HepG2 (cell line): ENCODE measurements around the gene DCAF6. TPM values are rescaled to one million over a fixed set of nuclear protein-coding genes. Genes with fewer than 3 reads are reported as not detected.

Source experiments
- ATF7 ChIP-seq, 2 experiments: fragments of 450-650 bp in 1 of 2; sonication (generic) in 1 of 2; formaldehyde crosslinking in 1 of 2; IDR thresholded peaks; 2 replicates each; pipeline versions ENCODE4 v1.4.0 to v1.6.1; 2016 to 2020; ENCODE audit warnings: antibody characterized with exemption in 1 of 2, mild to moderate bottlenecking in 1 of 2, missing genetic modification reagents in 1 of 2
- GATAD2A ChIP-seq: IDR thresholded peaks from 2 replicates; pipeline ENCODE4 v1.6.1; 2016
- HOXA3 ChIP-seq: sonication (generic); formaldehyde crosslinking; IDR thresholded peaks from 2 replicates; pipeline ENCODE4 v1.5.0; 2020; ENCODE audit warnings: missing genetic modification reagents
- JARID2 ChIP-seq: sonication (generic); formaldehyde crosslinking; IDR thresholded peaks from 2 replicates; pipeline ENCODE4 v1.8.1; 2023; ENCODE audit warnings: missing genetic modification reagents, inconsistent platforms; ENCODE audit not compliant: insufficient replicate concordance
- KLF12 ChIP-seq: sonication (generic); formaldehyde crosslinking; IDR thresholded peaks from 2 replicates; pipeline ENCODE4 v1.4.0; 2020; ENCODE audit warnings: missing genetic modification reagents, borderline replicate concordance
- MED8 ChIP-seq: sonication (generic); formaldehyde crosslinking; IDR thresholded peaks from 2 replicates; pipeline ENCODE4 v1.8.1; 2023; ENCODE audit warnings: mild to moderate bottlenecking, missing genetic modification reagents; ENCODE audit not compliant: insufficient replicate concordance
- MEIS2 ChIP-seq: sonication (generic); formaldehyde crosslinking; IDR thresholded peaks from 2 replicates; pipeline ENCODE4 v1.9.0; 2021; ENCODE audit warnings: mild to moderate bottlenecking, missing genetic modification reagents
- MTF1 ChIP-seq: sonication (generic); formaldehyde crosslinking; IDR thresholded peaks from 2 replicates; pipeline ENCODE4 v1.5.0; 2020; ENCODE audit warnings: missing genetic modification reagents
- MYNN ChIP-seq: sonication (generic); formaldehyde crosslinking; IDR thresholded peaks from 2 replicates; pipeline ENCODE4 v1.4.0; 2020; ENCODE audit warnings: mild to moderate bottlenecking, low read depth, missing genetic modification reagents
- NFKB2 ChIP-seq: sonication (generic); formaldehyde crosslinking; IDR thresholded peaks from 2 replicates; pipeline ENCODE4 v1.4.0; 2020; ENCODE audit warnings: missing genetic modification reagents, borderline replicate concordance
- RARA ChIP-seq: IDR thresholded peaks from 2 replicates; pipeline ENCODE4 v1.6.1; 2016; ENCODE audit warnings: missing genetic modification reagents, missing compliant biosample characterization
- ZNF556 ChIP-seq: sonication (generic); formaldehyde crosslinking; IDR thresholded peaks from 2 replicates; pipeline ENCODE4 v1.4.0; 2020; ENCODE audit warnings: mild to moderate bottlenecking, missing genetic modification reagents, borderline replicate concordance
- ZNF605 ChIP-seq: sonication (generic); formaldehyde crosslinking; IDR thresholded peaks from 2 replicates; pipeline ENCODE4 v1.8.0; 2022; ENCODE audit warnings: mild to moderate bottlenecking, missing genetic modification reagents
- ZNF652 ChIP-seq: IDR thresholded peaks from 2 replicates; pipeline ENCODE4 v1.6.1; 2016; ENCODE audit warnings: low read depth, borderline replicate concordance
- ZNF720 ChIP-seq: sonication (generic); formaldehyde crosslinking; IDR thresholded peaks from 2 replicates; pipeline ENCODE4 v1.4.0; 2020; ENCODE audit warnings: missing genetic modification reagents
- ZNF891 ChIP-seq: sonication (generic); formaldehyde crosslinking; IDR thresholded peaks from 2 replicates; pipeline ENCODE4 v1.5.0; 2020; ENCODE audit warnings: mild to moderate bottlenecking, missing genetic modification reagents
- polyA plus RNA-seq, 8 experiments: library from polyadenylated mRNA; depleted of rRNA in 3 of 8; stranded (reverse) in 7 of 8; unstranded in 1 of 8; fragments of >200 nt; fragmentation: Illumina TruSeq in 4 of 8; extraction: Trizol in 4 of 8; gene quantifications; 2 replicates each; pipeline versions ENCODE4 v1.2.1 to v1.2.3, GENCODE V29; 2011 to 2016; ENCODE audit warnings: low read depth in 4 of 8, missing spikeins in 1 of 8, mixed read lengths in 1 of 8; ENCODE audit not compliant: insufficient read depth in 1 of 8
- total RNA-seq, 5 experiments: library from RNA; depleted of rRNA; stranded (reverse); fragments of >200 nt; fragmentation: Illumina TruSeq; extraction: Trizol; gene quantifications; 2 replicates each; pipeline ENCODE4 v1.2.3, GENCODE V29; 2016; ENCODE audit warnings: low read depth in 1 of 5
- TF ChIP-seq, protein P1 (sequence below): sonication (generic); formaldehyde crosslinking; IDR thresholded peaks from 2 replicates; pipeline ENCODE4 v1.8.0; 2022; ENCODE audit warnings: low read depth, missing genetic modification reagents
- TF ChIP-seq, protein P2 (sequence below): IDR thresholded peaks from 2 replicates; pipeline ENCODE4 v1.6.1; 2016; ENCODE audit warnings: mild to moderate bottlenecking
- TF ChIP-seq, protein P3 (sequence below): IDR thresholded peaks from 2 replicates; pipeline ENCODE4 v1.6.1; 2016; ENCODE audit warnings: low read depth
- TF ChIP-seq, protein P4 (sequence below): sonication (generic); formaldehyde crosslinking; IDR thresholded peaks from 2 replicates; pipeline ENCODE4 v1.4.0; 2020; ENCODE audit warnings: missing genetic modification reagents, borderline replicate concordance

Gene DCAF6
- total and polyA plus RNA-seq, 2 of the 13 experiments (the other 11 are each of a cell fraction or from before 2014, with no cell fraction given), result 24.7 to 33.7 TPM

DNA sequence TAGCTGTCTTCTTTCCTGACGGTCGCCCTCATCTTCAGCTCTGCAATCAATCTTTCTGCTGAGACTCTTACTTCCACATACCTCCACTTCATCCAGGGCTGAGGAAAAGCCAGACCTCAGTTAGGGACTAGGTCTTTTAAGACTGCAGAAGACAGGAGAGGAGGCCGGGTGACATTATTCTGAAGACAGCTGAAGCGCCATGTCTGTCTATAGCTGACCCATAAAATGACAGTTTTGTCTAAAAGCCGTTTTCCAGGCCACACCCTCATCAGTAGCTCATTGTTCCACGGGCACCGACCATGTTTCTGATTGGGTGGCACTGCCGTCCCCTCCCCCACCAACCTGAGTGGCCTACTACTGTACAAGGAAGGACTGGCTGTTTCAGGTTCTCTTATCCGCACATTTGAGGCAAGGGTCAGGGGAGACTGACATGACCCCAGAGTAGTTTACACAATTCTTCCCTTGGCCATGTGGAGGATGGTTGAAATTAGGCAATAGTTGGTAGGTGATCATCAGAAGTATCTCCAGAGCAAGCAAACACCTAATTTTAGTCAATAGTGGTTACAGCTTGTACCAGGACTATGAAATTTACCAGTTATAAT is 22.5 kb upstream of the DCAF6 start, which contains the start of gene ADCY10 (continued):
- TF ChIP-seq, protein P1, sequence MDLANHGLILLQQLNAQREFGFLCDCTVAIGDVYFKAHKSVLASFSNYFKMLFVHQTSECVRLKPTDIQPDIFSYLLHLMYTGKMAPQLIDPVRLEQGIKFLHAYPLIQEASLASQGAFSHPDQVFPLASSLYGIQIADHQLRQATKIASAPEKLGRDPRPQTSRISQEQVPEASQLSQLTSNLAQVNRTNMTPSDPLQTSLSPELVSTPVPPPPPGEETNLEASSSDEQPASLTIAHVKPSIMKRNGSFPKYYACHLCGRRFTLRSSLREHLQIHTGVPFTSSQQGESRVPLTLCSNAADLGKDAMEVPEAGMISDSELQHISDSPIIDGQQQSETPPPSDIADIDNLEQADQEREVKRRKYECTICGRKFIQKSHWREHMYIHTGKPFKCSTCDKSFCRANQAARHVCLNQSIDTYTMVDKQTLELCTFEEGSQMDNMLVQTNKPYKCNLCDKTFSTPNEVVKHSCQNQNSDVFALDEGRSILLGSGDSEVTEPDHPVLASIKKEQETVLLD (CRISPR knock-in tag), result no peak
- TF ChIP-seq ZNF720 (CRISPR knock-in tag) (no peak), ZNF891 (CRISPR knock-in tag) (no peak), ZNF605 (CRISPR knock-in tag) (no peak), JARID2 (no peak), MYNN (CRISPR knock-in tag) (no peak), KLF12 (CRISPR knock-in tag) (no peak), ATF7 (IDR thresholded peaks at IDR 0.05) (no peak), ATF7 (CRISPR knock-in tag; IDR thresholded peaks at IDR 0.05) (no peak), GATAD2A (peak; percentile 87), HOXA3 (CRISPR knock-in tag) (peak; percentile 40; the same call in 1 of the 2 replicates), ZNF556 (CRISPR knock-in tag) (no peak), MTF1 (CRISPR knock-in tag) (no peak), MED8 (no peak), RARA (CRISPR knock-in tag) (peak; percentile 69; the same call in 1 of the 2 replicates), ZNF652 (CRISPR knock-in tag) (no peak), NFKB2 (CRISPR knock-in tag) (no peak), MEIS2 (CRISPR knock-in tag) (no peak)
- TF ChIP-seq, protein P2, sequence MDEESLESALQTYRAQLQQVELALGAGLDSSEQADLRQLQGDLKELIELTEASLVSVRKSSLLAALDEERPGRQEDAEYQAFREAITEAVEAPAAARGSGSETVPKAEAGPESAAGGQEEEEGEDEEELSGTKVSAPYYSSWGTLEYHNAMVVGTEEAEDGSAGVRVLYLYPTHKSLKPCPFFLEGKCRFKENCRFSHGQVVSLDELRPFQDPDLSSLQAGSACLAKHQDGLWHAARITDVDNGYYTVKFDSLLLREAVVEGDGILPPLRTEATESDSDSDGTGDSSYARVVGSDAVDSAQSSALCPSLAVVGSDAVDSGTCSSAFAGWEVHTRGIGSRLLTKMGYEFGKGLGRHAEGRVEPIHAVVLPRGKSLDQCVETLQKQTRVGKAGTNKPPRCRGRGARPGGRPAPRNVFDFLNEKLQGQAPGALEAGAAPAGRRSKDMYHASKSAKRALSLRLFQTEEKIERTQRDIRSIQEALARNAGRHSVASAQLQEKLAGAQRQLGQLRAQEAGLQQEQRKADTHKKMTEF, result peak; percentile 54; the same call in 1 of the 2 replicates
- TF ChIP-seq, protein P3, sequence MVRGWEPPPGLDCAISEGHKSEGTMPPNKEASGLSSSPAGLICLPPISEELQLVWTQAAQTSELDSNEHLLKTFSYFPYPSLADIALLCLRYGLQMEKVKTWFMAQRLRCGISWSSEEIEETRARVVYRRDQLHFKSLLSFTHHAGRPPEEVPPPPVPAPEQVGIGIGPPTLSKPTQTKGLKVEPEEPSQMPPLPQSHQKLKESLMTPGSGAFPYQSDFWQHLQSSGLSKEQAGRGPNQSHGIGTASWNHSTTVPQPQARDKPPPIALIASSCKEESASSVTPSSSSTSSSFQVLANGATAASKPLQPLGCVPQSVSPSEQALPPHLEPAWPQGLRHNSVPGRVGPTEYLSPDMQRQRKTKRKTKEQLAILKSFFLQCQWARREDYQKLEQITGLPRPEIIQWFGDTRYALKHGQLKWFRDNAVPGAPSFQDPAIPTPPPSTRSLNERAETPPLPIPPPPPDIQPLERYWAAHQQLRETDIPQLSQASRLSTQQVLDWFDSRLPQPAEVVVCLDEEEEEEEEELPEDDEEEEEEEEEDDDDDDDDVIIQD (CRISPR knock-in tag), result peak; percentile 49; the same call in 1 of the 2 replicates
- TF ChIP-seq, protein P4, sequence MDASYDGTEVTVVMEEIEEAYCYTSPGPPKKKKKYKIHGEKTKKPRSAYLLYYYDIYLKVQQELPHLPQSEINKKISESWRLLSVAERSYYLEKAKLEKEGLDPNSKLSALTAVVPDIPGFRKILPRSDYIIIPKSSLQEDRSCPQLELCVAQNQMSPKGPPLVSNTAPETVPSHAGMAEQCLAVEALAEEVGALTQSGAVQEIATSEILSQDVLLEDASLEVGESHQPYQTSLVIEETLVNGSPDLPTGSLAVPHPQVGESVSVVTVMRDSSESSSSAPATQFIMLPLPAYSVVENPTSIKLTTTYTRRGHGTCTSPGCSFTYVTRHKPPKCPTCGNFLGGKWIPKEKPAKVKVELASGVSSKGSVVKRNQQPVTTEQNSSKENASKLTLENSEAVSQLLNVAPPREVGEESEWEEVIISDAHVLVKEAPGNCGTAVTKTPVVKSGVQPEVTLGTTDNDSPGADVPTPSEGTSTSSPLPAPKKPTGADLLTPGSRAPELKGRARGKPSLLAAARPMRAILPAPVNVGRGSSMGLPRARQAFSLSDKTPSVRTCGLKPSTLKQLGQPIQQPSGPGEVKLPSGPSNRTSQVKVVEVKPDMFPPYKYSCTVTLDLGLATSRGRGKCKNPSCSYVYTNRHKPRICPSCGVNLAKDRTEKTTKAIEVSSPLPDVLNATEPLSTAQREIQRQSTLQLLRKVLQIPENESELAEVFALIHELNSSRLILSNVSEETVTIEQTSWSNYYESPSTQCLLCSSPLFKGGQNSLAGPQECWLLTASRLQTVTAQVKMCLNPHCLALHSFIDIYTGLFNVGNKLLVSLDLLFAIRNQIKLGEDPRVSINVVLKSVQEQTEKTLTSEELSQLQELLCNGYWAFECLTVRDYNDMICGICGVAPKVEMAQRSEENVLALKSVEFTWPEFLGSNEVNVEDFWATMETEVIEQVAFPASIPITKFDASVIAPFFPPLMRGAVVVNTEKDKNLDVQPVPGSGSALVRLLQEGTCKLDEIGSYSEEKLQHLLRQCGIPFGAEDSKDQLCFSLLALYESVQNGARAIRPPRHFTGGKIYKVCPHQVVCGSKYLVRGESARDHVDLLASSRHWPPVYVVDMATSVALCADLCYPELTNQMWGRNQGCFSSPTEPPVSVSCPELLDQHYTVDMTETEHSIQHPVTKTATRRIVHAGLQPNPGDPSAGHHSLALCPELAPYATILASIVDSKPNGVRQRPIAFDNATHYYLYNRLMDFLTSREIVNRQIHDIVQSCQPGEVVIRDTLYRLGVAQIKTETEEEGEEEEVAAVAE (CRISPR knock-in tag), result no peak
